RWPE1 (cell line): ENCODE results near the gene PELI2.

Experiments used
- CTCF ChIA-PET: fragments of 350-600 bp; sonication (Branson Sonifier 250); formaldehyde crosslinking; extraction: SDS; loops from one replicate; lab custom pipeline; 2021; lab: Yijun Ruan, JAX
- POLR2A ChIA-PET: fragments of 400-600 bp; formaldehyde crosslinking; extraction: SDS; loops from one replicate; lab custom pipeline; 2020; ENCODE audit warnings: antibody characterized with exemption; ENCODE audit not compliant: low non-redundant PET; lab: Yijun Ruan, JAX
- DNase-seq: peaks from one replicate; pipeline ENCODE4 v3.0.0; 2012; ENCODE audit warnings: low spot score
- H3K27ac ChIP-seq: fragments of 450-650 bp; 2 replicates; pipeline ENCODE4 v1.5.1; 2017
- TF ChIP-seq, protein P1 (sequence below): fragments of 450-650 bp; conservative IDR thresholded peaks from 2 replicates; pipeline ENCODE4 v1.5.1; 2017; ENCODE audit warnings: low read depth, mild to moderate bottlenecking

The PELI2 gene

GRCh38 chr14:56177036-56177435 is 58.8 kb downstream of the PELI2 start:
- no peak for DNase-seq
- POLR2A ChIA-PET, result no interaction called here
- CTCF ChIA-PET, result no interaction called here
- H3K27ac ChIP-seq, result no peak overlapping the region
- TF ChIP-seq, protein P1, sequence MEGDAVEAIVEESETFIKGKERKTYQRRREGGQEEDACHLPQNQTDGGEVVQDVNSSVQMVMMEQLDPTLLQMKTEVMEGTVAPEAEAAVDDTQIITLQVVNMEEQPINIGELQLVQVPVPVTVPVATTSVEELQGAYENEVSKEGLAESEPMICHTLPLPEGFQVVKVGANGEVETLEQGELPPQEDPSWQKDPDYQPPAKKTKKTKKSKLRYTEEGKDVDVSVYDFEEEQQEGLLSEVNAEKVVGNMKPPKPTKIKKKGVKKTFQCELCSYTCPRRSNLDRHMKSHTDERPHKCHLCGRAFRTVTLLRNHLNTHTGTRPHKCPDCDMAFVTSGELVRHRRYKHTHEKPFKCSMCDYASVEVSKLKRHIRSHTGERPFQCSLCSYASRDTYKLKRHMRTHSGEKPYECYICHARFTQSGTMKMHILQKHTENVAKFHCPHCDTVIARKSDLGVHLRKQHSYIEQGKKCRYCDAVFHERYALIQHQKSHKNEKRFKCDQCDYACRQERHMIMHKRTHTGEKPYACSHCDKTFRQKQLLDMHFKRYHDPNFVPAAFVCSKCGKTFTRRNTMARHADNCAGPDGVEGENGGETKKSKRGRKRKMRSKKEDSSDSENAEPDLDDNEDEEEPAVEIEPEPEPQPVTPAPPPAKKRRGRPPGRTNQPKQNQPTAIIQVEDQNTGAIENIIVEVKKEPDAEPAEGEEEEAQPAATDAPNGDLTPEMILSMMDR, result no peak

DNA sequence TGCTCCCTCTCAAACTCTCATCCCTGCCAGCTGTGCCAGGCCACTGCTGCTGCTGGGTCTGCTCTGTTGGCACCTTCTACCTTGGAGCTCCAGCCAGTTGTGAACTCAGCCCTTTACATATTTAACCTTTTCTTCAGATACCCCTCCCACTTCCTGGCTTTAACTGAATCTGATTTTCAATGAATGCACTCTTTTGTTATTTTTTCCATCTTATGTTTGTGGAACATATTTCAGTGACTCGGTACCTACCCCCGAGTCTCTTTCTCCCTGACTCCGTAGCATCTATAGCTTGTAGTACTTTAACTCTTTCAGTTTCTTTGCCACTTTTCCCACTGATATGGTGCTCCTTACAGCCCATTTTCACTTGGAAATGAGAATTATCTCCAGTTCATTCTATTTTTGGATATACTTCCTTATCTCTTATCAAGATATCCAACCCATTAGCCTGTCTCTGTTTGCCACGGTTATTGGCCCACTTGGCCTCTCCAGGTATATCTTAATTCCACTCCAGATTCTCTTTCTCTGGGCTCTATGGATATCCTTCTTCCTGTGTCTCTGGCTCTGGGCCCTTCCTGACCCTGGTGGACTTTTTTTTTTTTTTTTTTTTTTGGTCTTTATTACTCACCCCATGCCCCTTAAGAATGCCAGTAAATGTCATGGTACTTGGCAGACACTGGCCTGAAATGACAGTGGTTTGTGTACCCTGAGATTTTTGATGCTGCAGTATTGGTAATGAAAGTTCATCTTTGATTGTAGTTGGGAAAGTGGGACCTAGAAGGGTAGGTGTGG is 62.7 kb downstream of the PELI2 start:
- no peak overlapping the region for H3K27ac ChIP-seq
- ChIA-PET CTCF (no interaction called here), POLR2A (no interaction called here)
- no peak for DNase-seq
- TF ChIP-seq, protein P1, result no peak

DNA sequence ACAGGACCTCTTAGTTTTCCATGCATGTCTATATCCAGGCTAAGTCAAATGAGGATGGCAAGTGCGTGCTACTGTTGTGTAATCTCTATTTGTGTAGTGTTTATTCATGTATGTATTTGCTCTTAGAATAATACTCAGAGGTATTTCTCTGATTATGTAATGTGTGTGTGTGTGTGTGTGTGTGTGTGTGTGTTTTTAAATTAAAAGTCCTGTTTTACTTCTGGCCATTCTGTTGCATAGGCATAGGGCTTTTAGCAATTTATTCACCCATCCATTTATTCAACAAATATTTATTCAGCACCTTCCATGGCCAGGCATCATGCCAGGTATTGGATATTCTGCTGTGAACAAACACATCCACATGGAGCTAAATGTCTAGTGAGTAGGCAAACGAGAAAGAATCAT is 63.5 kb downstream of the PELI2 start:
- ChIA-PET CTCF (interaction anchor here (0.7 kb wide), 1 partner anchor 247 kb away, joined by 4 read pairs; no protein-coding TSS in a partner anchor), POLR2A (no interaction called here)
- TF ChIP-seq, protein P1, result no peak
- no peak overlapping the region for H3K27ac ChIP-seq
- DNase-seq, result no peak

GRCh38 chr14:56182410-56182809 is 64.2 kb downstream of the PELI2 start:
- CTCF ChIA-PET, result interaction anchor here (0.7 kb wide), 1 partner anchor 246 kb away, joined by 4 read pairs; no protein-coding TSS in a partner anchor

GRCh38 chr14:56183631-56184157 is 65.5 kb downstream of the PELI2 start:
- no peak overlapping the region for H3K27ac ChIP-seq
- DNase-seq, result no peak
- POLR2A ChIA-PET, result no interaction called here
- CTCF ChIA-PET, result no interaction called here
- TF ChIP-seq, protein P1, result no peak

More at GRCh38 chr14:56182410-56182809, 64.2 kb downstream of the PELI2 start:
- no peak overlapping the region for H3K27ac ChIP-seq
- DNase-seq, result no peak
- POLR2A ChIA-PET, result no interaction called here
- TF ChIP-seq, protein P1, result no peak

- H3K27ac ChIP-seq, result no peak overlapping the region
- POLR2A ChIA-PET, result no interaction called here
- DNase-seq, result no peak
Measured at GRCh38 chr14:56185992-56186391, 67.8 kb downstream of the PELI2 start.

More at GRCh38 chr14:56185992-56186391, 67.8 kb downstream of the PELI2 start:
- CTCF ChIA-PET, result no interaction called here
- TF ChIP-seq, protein P1, result no peak
